Astrocyte of the hippocampus (primary cell): ENCODE results near the gene EHBP1.

Source experiments
- DNase-seq: peaks from one replicate; pipeline ENCODE4 v3.0.0; 2011; ENCODE audit warnings: low read depth, low spot score

The EHBP1 gene

DNA sequence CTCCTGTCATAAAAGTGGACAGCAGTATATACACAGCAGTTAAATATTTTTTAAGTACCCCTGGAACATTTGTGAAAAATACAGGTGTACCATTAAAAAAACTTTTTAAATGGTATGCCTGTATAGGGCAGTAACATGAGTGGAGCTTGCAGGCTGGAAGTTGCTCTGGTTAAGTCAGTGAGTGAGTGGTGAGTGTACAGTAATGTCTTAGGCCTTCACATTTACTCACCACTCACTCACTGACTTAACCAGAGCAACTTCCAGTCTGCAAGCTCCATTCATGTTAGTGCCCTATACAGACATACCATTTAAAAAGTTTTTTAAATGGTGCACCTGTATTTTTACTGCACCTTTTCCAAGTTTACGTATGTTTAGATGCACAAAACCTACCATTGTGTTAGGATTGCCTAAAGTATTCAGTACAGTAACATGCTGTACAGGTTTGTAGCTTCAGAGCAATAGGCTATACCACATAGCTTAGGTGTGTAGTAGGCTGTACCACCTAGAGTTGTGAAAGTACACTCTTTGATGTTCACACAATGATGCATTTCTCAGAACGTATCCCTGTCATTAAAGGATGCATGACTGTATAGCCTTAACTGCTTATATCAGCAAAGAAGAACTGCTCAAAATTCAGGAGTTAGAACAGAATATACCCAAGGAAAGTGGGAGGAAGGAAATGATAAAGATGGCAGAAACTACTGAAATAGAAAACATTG lies 112.6 kb downstream of the EHBP1 start:
- DNase-seq, result no peak

DNA sequence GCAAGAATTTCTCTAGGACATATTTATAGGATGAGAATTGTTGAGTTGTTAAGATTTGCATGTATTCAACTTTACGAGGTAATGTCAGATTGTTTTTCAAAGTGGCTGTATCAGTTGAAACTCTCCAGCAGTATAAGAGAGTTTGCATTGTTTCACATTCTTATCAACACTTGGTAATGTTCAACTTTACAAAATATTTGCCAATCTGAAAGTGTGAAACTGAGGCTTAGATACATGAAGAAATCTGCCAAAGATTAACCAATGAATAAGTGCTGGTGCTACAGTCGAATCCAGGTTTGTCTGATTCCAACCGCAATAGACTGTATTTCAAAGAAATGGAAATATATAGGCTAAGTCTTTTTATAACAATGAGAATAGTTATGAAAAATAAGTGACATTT lies 117.0 kb downstream of the EHBP1 start:
- DNase-seq, result no peak

DNA sequence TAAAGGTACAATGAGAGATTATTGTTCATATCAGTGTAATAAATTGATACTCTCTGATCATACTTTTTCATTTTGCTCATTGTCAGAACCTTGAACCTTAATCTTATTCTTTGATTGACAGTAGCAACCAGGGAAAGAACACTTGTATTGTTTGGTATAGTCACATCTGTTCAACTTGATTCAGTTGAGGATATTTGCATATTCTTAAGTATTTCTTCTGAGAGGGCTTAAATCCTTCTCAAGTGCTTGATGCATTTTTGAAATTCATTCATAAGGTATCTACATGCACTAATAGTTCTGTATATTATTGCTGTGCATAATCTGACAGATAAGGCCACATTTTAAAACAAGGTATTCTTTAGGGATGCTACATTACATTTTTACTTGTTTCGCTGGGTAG lies 118.9 kb downstream of the EHBP1 start:
- DNase-seq, result no peak

DNA sequence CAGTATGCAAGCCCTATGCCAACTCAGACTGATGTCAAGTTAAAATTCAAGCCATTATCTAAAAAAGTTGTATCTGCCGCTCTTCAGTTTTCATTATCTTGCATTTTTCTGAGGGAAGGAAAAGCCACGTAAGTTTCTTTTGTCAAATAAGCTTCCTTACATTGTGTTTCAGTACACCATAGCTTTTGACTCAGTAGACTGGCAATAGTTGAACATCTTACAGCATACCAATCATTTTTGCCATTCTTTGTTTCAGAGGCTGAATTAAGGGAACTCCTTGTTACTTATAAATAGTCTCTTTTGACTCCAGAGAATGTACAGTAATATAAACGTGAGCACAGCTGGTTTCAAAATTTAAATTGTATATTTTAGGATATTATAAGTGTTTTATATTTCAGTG lies 120.6 kb downstream of the EHBP1 start:
- peak; percentile 54 for DNase-seq

DNA sequence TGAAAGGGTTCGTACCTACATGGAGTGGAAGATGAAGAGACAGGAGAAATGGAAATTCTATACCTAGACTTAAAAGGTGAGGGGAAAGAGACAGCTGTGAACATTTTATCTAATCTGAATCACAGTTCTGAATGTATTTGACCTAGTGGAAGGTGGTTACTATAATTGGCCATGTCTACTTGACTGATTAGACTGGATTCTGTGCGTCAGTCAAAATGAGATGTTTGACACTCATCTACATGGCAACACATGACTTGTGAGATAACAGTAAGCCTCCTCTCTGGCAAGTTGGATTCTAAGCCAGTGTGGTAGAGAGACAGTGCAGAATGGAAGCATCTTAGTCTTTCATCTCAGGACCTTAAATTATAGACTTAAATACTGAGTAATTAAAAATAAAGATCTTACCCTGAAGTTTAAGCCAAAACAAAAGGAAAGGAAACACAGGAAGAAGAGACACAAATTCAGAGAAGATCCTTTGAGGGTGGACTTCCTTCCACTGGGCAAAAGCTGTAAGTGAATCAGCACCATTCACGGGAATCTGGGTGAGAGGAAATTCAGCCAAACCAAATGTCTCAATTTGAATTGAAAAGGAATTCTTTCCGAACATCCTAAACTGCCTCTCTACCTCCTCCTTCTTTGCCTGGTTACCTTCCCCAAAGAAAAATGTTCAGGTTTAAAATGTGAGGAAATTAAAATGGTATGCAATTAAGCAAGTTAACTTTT lies 121.6 kb downstream of the EHBP1 start:
- DNase-seq, result no peak

DNA sequence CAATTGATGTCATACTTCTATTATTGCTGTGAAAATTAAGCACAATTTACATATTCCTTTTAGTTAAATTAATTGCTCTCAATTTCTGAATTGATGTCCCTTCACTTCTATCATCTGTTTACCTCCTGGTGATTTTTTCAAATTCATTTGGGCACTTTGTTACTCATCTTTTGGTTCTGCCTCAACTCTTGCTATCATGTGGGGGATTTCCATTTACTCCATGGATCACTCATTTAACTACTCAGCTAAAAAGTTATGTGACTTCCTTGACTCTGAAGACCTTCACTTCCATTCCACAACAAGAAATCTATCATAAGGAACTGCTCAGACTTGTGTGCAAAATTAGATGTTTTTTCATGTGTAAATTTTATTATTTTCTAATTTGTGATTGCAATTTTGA lies 126.2 kb downstream of the EHBP1 start:
- no peak for DNase-seq

DNA sequence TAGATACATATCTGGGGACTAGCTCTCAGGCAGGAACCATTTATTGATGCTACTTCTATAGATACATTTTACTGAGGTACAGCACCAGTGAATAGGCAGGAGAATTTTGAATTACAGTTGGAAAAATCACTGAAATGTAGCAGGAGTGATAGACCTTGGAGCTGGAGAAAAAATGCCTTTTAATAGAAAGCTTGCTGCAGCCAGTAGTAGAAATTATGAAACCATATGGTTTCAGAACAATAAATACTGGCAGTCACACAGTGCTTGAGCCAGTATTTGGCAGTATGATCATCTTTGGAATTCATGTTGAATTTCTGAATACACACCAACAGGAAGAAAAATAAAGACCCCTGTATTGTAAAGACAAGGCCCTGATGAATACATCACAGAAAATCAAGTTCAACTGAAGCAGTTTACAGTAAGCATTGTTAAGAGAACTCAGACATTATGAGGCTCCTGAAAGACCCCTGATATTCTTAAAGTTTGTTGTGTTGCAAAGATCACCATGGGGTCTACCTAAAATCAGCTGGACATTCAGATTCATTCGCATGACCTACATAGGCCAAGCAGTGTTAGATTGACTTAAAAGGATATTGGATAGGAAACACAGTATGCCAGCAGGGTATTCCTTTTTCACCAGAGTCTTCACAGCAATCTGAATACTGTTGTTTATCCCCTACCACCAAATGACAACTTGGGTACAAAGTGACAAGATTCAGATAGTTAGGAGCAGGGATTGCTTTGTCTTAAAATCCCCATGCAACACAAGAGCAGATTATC lies 139.0 kb downstream of the EHBP1 start:
- no peak for DNase-seq

DNA sequence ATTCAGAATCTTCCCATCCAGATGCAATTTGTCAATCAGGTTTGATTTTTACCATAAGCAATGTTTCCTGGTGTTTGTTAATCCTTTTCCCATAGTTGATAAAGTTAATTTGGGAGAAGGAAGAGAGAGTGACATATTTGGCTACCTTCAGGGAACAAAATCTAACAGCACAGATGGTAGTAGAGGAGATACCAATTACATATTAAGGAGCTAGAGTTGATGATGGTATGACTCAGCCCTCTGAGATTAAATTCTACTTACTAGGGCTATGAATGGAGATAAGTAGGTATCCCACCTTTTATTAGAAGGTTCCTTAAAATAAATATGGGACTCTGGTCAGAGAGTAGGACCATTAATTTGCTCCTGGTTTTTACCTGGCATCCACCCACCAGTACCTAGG lies 139.7 kb downstream of the EHBP1 start:
- no peak for DNase-seq

DNA sequence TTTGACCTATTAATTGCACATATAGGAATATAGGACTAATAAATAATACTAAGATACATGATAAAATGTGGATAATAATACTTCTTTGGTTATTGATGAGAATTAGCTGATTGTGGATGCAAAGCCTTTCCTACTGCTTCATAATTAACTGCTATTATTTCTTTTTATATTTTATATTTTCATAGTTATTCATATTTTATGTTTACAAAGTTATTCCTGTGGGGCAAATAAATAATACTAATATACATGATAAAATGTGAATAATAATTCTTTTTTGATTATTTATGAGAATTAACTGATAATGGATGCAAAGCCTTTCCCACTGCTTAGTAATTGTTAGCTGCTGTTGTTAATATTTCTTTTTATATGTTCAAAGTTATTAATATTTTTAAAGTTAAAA lies 146.7 kb downstream of the EHBP1 start:
- no peak for DNase-seq

DNA sequence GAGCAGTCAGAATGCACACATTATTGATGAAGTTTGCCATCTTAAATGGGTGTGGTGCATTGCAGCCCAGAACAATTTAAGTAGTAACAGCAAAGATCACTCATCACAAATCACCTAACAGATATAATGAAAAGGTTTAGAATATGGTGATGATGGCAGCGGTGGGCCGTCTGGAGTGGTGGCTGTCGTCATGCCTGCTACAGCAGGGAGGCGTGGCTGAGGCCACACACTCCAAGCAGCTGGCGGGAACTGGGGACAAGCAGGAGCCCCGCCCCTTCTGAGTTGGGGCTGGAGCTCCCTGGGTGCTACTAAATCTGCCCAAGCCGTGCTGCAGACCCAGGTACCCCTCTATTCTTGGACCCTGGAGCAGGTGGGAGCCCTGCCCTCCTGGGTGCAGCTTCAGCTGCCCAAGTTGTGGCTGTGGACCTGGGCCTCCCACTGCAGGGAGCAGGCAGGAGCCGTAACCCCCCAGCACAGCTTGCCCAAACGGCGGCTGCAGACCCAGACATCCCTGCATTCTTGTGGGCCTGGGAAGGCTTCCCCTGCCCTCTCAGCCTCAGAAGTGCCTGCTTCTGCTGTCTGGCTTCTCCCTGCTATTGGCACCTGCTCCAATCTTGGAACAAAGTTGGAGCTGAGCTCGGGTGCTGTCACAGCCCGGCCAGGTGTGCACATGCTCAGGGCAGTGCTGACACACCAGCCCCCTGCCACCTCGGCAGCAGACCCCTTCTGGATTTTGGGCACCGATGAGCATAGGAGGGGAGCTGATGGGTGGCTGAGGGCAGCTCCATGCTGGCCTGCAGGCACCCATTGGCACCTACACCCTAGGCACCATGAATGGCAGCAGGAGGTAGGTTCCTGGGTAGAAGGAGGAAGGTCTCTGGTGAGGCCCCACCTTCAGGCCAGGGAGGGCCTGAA lies 149.3 kb downstream of the EHBP1 start:
- DNase-seq, result no peak

DNA sequence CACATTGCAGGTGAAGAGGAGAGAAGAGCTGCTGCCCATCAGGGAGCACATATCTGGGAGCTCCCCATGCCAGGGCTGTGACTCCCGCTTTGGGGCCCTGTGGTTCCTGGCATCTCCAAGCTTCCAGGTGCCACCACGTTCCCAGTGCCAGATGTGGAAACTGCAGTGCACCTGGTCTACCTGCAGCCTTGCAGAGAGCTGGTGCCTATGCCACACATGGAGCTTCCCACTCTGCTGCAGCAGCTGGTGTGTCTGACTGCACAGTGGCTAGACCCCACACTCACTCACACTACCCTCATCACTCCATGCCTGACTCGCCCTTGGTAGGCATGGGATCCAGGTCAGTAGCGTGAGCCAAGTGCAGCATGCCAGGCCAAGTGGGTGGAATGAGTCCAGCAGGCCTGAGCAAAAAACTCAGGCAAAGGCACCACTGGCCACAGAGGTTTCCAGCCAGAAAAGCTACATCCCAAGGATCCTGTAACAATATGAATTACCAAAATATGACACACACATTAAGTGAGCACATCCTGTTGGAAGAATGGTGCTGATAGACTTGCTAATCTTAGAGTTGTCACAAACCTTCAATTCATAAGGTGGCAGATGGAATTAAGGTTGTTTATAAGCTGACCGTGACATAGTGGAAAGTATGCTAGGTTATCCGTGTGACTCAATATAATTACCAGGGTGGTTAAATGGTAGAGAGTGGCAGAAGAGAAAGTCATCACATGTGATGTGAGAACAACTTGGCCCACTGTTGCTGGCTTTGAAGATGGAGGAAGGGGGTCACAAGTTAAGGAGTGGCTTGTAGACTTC lies 150.9 kb downstream of the EHBP1 start:
- DNase-seq, result no peak

DNA sequence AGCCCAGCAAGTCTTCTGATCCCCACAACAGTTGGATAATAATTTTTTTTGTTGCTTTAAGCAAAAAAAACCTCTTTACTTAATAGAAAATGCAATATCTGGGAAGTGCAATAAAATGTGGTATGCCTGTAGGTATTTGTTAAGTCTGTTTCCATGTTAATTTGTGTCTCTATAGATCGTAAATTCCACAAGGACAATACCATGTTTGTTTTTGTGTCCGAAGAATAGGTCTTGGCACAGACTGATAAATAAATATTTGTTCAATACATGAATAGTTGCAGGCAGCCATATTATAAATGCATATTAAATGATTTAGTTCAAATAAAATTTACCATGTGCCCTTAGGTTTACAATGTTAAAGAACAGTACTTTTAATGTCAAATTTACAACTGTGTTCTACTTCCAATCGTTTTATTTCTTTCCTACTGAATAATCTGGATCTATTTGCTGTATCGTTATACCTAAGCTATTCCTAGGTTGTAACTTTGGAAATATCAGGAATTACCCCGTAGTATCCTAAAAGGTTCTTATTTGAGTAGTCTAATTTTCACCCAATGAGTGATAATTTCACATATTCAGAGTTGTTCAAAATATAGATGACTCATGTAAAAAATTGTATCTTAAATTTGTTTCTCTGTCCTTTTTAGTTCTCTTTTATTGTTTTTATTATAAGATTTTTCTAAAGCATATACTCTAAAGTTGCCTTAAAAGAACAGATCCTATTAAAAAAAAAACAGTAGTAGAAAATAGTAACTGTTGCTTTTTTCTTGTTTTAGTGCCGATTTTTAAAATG lies 151.8 kb downstream of the EHBP1 start:
- no peak for DNase-seq

DNA sequence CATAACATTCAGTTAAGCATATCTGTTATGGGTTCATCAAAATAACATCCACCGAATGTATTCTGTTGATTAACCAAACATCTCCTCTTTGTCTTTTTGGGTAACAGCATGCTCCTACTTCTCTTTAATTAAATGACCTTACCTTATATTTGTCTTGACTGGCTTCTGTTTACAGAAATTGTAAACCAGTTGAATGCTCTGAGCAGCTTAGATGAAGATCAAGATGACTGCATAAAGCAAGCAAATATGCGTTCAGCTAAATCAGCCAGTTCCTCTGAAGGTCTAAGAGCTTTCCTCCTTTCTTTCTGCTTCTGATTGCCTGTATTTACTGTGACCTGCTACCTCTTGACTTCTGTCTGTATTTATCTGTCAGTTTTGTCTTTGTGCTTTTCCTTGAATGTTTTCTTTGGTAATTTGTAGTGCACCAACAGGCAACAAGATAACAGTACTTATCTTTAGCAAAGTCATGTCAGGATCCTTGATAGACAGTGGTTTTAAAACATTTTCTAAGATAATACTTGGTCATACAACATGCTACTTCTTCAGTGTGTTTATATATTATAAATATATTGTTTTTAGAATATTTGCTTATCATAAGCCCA lies 152.8 kb downstream of the EHBP1 start:
- no peak for DNase-seq

DNA sequence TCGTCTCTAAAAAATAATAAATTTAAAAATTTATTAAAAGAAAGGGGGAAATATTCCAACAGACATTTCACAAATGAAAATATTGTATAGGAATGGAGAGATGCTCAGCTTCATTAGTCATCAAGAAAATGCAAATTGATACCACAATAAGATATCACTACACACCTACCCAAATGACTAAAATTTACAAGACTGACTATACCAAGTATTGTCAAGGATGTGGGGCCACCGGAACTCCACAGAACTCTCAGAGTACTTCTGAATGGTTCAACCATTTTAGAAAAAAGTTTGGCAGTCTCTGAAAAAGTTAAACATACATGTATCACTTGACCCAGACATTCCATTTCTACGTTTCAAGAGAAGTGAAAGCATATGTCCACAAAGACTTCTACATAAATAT lies 163.4 kb downstream of the EHBP1 start:
- DNase-seq, result no peak

DNA sequence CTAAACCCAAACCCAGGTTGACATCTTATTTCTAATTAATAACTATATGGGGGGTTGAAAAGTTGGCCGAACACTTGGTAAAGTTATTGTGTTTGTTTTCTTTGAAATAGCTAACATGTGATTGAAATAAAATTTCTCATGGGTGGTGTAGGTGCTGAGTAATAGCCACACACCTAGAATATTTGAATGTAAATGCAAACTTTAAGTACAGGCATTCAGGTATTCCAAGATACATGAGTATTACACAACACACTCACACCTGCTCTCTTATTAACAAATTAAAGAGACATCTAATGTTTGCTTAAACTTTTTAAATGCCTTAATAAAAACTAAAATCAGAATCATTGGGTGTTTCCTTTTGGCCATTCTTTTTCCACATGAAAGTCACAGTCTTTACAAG lies 165.5 kb downstream of the EHBP1 start:
- DNase-seq, result no peak

DNA sequence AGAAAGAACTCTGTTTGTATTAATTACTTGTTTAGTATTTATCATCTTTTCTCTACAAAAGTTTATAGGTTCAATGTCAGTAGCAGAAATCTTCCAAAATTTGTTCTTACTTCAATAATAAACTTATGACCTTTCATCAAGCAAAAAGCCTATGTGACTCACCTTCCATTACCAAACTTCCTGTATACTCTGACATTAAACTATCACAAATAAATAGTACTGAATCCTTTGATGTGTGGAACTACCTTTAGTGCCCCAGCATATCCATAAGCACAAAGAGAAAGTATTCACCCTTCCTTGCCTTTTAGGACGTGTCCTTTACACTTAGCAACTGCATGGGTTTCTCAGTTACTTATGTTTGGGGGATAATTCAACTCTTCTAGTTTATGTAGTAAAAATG lies 166.0 kb downstream of the EHBP1 start:
- no peak for DNase-seq

DNA sequence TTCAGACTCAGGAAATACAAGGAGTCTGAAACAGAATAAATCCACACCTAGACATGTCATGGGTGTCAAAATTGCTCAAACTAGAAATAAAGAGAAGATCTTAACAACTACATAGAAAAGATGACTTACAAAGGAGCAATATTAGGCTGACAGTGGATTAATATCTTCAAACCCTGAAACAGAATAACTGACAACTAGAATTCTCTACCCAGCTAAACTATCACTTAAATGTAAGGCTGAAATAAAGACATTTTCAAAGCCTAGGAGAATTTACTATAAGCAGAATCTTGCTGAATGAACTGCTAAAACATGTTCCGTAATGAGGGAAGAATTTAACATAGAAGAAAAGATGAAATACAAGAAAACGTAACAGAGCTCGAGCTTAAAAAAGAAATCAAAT lies 168.1 kb downstream of the EHBP1 start:
- DNase-seq, result no peak

DNA sequence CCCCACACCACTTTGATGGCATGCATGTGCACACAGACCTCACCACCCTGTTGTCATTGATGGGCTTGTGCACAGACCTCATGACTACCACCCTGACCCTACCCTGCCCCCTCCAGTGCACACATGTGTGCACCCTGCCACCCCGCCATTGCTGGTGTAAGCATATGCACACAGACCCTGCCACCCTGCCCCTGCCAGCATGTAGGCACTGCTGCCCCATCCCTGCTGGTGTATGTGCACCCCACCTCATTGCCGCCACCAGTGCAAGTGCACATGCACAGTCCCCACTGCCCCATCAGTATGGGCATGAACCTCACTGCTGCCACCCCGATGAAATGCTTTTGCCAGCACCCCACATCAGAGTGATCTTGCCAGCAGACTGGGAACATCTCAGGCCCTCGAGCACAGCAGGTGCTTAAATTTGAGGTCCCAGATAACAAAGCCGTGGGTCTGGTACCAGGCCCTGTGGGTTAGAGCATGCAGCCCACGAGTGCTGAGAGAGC lies 169.4 kb downstream of the EHBP1 start:
- DNase-seq, result no peak

DNA sequence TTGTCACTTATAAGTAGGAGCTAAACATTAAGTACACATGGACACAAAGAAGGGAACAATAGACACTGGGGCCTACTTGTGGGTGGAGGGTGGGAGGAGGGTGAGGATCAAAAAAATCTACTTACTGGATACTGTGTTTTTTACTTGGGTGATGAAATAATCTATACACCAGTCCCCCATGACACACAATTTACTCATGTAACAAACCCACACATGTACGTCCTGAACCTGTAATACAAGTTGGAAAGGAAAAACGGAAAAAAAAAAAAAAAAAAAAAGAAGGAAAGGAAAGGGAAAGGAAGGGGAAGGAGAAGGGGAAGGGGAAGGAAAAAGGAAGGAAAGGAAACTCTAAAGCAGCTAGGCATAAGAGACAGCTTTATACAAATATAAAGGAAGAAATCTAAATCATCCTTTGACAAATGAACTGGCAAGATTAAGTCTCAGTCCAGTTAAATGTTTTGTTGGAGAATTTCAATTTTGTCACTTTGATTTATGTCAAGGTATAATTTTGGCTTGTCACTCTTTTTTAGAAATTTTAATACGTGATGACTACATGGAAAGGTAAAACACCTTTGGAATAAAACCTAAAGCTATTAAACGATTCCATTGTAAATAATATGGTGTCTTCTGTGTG lies 175.8 kb downstream of the EHBP1 start:
- no peak for DNase-seq
